Measurements from ENCODE around the gene APOBEC3G.
"Not testable (repeated sequence)": the region's sequence is repeated elsewhere in the genome, so short reads cannot be mapped to it uniquely, and the experiment has no call there.

Gene APOBEC3G

DNA sequence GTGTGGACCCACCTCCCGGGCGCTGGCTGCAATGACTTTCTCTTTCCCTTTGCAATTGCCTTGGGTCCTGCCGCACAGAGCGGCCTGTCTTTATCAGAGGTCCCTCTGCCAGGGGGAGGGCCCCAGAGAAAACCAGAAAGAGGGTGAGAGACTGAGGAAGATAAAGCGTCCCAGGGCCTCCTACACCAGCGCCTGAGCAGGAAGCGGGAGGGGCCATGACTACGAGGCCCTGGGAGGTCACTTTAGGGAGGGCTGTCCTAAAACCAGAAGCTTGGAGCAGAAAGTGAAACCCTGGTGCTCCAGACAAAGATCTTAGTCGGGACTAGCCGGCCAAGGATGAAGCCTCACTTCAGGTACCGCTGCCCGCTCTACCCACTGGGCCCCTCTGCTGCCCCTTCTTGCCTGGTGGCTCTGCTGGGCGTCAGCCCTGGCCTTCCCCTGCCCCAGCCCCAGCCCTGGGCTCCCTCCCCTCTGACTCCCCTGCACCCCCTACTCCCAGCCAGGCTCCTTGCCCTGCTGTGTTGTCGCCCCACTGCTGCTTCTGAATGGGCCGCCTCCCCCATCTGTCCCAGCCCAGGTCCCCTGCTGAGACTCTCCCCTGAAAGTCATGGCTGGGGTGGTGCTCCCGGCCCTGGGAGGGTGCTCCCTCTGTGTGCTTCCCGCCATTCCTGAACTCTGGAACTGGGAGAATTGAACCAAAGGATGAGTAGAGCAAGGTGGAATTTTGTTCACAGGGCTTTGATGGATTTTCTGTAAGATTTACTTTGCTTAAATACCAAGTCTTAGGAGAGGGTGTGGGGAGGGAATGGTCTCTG lies at the start of gene APOBEC3G:
Gene APOBEC3G (plus strand): TSS at position 250 of the 815 bp plus-strand sequence. CDS start 87 bp downstream, at position 337.
- not testable (repeated sequence) for DNase-seq

GRCh38 chr22:39027717-39028116 lies 49.4 kb upstream of the APOBEC3G start:
- DNase-seq = no peak

GRCh38 chr22:39028281-39028680 lies 48.8 kb upstream of the APOBEC3G start:
- no peak for DNase-seq

DNA sequence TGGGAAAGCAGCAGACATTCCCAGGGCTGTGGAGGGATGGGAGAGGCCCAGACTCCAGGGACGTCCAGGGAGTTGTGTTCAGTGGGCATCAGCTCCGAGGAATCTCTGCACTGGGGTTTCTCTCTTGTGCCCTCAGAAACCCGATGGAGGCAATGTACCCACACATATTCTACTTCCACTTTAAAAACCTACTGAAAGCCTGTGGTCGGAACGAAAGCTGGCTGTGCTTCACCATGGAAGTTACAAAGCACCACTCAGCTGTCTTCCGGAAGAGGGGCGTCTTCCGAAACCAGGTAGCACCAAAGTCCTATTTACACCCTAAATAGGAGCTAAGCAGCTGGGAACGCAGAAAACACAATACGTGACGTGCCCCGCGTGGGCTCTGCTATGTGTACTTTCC lies 47.8 kb upstream of the APOBEC3G start:
- DNase-seq = no peak

DNA sequence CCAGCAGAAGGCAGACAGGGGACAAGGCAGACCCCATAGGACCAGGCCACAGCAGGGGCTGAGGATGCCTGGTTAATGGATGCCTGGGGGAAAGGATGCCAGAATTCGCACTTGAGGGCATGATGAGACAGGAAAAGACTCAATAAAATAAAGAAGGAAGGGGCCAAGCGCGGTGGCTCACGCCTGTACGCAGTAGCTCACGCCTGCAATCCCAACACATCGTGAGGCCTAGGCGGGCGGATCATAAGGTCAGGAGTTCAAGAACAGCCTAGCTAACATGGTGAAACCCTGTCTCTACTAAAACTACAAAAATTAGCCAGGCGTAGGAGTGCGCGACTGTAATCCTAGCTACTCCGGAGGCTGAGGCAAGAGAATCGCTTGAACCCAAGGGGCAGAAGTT lies 46.4 kb upstream of the APOBEC3G start:
- DNase-seq = no peak

- not testable (repeated sequence) for DNase-seq
These were observed 45.4 kb upstream of the APOBEC3G start for GRCh38 chr22:39031434-39032295.

- DNase-seq = not testable (repeated sequence)
These were observed 40.0 kb upstream of the APOBEC3G start for GRCh38 chr22:39037071-39037470.

DNA sequence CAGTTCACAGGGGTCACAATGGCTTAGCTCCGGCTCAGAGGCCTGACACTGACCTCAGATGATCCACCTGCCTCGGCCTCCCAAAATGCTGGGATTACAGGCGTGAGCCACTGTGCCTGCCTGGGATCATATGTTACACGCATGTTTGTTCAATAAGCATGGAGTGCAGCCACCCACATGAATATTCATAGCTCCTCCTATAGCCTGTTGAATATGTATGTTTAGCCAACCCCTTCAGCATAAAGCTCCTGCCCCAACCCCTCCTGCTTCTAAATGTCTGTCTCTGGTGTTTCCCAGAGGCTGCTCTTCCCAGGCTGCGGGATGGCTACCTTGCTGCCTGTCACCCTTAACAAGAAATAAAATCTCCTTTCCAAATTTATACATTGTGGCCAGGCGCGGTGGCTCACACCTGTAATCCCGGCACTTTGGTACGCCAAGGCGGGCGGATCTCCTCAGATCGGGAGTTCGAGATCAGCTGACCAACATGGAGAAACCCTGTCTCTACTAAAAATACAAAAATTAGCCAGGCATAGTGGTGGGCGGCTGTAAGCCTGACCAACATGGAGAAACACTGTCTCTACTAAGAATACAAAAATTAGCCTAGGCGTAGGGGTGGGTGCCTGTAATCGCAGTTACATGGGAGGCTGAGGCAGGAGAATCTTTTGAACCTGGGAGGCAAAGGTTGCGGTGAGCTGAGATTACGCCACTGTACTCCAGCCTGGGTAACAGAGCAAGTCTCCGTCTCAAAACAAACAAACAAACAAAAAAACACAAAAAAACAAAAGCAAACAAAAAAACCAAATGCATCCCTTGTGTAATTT lies 37.6 kb upstream of the APOBEC3G start:
- DNase-seq = no peak

GRCh38 chr22:39040155-39040537 lies 36.9 kb upstream of the APOBEC3G start:
- not testable (repeated sequence) for DNase-seq

GRCh38 chr22:39040538-39041296 lies 36.4 kb upstream of the APOBEC3G start, which contains the start of gene APOBEC3F:
Gene APOBEC3F (plus strand): TSS chr22:39040864. CDS start chr22:39040961, 97 bp downstream.
- not testable (repeated sequence) for DNase-seq

DNA sequence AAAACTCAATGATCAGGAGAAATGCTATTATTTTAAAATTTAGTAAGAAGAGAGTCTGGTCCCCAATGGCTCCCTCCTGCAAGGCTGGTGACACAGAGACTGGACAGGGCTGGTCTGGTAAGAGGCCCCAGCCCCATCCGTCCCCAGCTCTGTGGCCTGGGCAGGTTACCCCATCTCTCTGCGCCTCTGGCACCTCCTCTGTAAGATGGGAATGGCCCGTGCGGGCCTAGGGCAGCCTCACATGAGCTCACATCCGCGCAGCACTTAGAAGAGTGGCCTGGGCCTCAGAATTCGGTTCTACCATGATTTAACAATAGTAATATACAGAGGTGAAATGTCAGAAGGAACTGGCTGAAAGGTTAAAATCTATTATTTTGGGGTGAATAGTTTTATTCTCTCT lies 35.2 kb upstream of the APOBEC3G start:
- no peak for DNase-seq

GRCh38 chr22:39043063-39043462 lies 34.0 kb upstream of the APOBEC3G start:
- DNase-seq = not testable (repeated sequence)

DNA sequence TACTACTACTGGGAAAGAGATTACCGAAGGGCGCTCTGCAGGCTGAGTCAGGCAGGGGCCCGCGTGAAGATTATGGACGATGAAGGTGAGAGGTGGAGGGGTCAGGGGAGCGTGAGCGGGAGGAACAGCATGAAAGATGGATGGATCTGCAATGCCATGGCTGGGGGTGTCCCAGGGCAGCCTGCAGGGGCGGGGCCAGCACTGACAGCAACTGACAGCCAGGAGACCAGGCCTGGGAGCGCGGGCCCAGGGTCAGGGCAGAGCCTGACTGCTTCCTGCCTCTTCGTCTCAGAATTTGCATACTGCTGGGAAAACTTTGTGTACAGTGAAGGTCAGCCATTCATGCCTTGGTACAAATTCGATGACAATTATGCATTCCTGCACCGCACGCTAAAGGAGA lies 31.9 kb upstream of the APOBEC3G start:
- DNase-seq = not testable (repeated sequence)

- not testable (repeated sequence) for DNase-seq
These were observed 27.6 kb upstream of the APOBEC3G start for GRCh38 chr22:39049486-39049885.

DNA sequence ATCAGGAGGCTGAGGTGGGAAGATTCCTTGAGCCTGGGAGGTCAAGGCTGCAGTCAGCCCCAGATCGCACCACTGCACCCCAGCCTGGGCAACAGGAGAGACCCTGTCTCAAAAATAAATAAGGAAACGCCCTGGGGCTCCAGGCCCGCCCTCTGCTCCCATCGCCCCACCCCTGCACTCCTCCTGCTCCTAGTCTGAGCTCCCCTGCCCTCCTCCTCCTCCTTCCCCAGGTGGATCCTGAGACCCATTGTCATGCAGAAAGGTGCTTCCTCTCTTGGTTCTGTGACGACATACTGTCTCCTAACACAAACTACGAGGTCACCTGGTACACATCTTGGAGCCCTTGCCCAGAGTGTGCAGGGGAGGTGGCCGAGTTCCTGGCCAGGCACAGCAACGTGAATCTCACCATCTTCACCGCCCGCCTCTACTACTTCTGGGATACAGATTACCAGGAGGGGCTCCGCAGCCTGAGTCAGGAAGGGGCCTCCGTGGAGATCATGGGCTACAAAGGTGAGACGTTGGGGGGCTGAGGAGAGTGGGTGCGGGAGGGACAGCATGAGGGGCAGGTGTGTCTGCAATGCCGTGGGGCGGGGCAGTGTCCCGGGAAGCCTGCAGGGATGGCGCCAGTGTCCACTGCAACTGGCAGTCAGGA lies 25.1 kb upstream of the APOBEC3G start:
- not testable (repeated sequence) for DNase-seq

DNA sequence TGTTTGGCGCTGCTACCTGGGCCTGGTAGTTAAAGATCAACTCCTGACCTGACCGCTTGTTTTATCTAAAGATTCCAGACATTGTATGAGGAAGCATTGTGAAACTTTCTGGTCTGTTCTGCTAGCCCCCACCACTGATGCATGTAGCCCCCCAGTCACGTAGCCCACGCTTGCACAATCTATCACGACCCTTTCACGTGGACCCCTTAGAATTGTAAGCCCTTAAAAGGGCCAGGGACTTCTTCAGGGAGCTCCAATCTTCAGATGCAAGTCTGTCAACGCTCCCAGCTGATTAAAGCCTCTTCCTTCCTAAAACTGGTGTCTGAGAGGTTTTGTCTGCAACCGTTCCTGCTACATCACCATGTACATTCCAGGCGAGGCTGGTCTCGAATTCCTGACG lies 21.4 kb upstream of the APOBEC3G start:
- DNase-seq = no peak

- DNase-seq = not testable (repeated sequence)
These were observed 15.8 kb upstream of the APOBEC3G start for GRCh38 chr22:39061290-39061689.

- not testable (repeated sequence) for DNase-seq
These were observed 15.1 kb upstream of the APOBEC3G start for GRCh38 chr22:39061951-39062350.

DNA sequence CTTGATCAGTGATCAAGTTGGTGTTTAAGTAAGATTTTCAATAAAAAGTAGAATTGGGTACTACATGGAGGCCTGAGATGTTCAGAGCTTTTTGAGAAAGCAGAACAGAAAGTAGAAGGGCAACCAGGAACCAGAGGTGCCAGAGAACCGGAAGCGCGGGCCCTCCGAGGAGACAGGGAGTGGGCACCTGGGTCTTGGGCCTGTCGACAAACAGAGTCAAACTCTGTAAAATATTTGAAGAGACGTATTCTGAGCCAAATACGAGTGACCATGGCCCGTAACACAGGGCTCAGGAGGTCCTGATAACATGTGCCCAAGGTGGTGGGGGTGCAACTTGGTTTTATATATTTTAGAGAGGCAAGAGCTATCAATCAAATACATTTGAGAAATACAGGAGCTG lies 13.2 kb upstream of the APOBEC3G start:
- DNase-seq = not testable (repeated sequence)

- not testable (repeated sequence) for DNase-seq
These were observed 10.4 kb upstream of the APOBEC3G start for GRCh38 chr22:39066442-39067276.
